GM12878 (cell line): ENCODE data around the gene OTOA. TPM values are rescaled to one million over a fixed set of nuclear protein-coding genes. Genes with fewer than 3 reads are reported as not detected.
"Not testable (repeated sequence)": the region's sequence is repeated elsewhere in the genome, so short reads cannot be mapped to it uniquely, and the experiment has no call there.

ENCODE experiments used
- ATAC-seq: fragments of 200-7000 bp; cut with Tn5 transposase; 3 replicates; pipeline ENCODE4 v1.9.1; 2020; ENCODE audit warnings: mild to moderate bottlenecking, moderate library complexity
- BruUV-seq: library from RNA; stranded (reverse); fragments of 400-500 nt; replicated peaks from 2 replicates; lab custom pipeline; 2021; lab: Mats Ljungman, UMichigan
- CTCF ChIA-PET: fragments of 300-600 bp; sonication (Branson Sonifier 250); formaldehyde crosslinking; extraction: SDS; loops from one replicate; lab custom pipeline; 2021; ENCODE audit warnings: inconsistent platforms; lab: Yijun Ruan, JAX
- POLR2A ChIA-PET: fragments of 350-600 bp; formaldehyde crosslinking; extraction: SDS; loops from one replicate; lab custom pipeline; 2021; ENCODE audit warnings: inconsistent platforms; lab: Charles Lee
- RAD21 ChIA-PET: fragments of 300-600 bp; sonication (Branson Sonifier 250); formaldehyde crosslinking; loops from one replicate; lab custom pipeline; 2023; ENCODE audit warnings: antibody characterized with exemption; ENCODE audit not compliant: unreplicated experiment; lab: Charles Lee
- SMC1A ChIA-PET: fragments of 300-600 bp; sonication (Branson Sonifier 250); formaldehyde crosslinking; loops from one replicate; lab custom pipeline; 2023; ENCODE audit not compliant: unreplicated experiment, uncharacterized antibody; lab: Charles Lee
- DNase-seq: peaks from one replicate; pipeline ENCODE4 v3.0.0-alpha.2; 2011; ENCODE audit warnings: low read depth, low spot score
- FAIRE-seq: peaks from 3 replicates; lab custom pipeline; 2011; peaks lifted over from hg19 to GRCh38; lab: Jason Lieb, UNC
- H2AFZ ChIP-seq: 2 replicates; pipeline ENCODE4 v1.6.0; 2011; ENCODE audit warnings: low read depth, low read length, control low read depth; ENCODE audit not compliant: control insufficient read depth
- H3K27ac ChIP-seq: 2 replicates; pipeline ENCODE4 v1.5.1; 2011; ENCODE audit warnings: control low read depth; ENCODE audit not compliant: control insufficient read depth, insufficient read depth
- H3K27me3 ChIP-seq, 2 experiments: replicated peaks in 1 of 2; 2 replicates each; pipeline versions ENCODE4 v1.6.0 to v1.6.1; 2011; ENCODE audit warnings: low read length in 1 of 2; ENCODE audit not compliant: control insufficient read depth in 2 of 2, insufficient read depth in 2 of 2
- H3K36me3 ChIP-seq, 2 experiments: 2 replicates each; pipeline ENCODE4 v1.5.1; 2011; ENCODE audit warnings: low read length in 1 of 2; ENCODE audit not compliant: control insufficient read depth in 2 of 2, insufficient read depth in 2 of 2
- H3K4me1 ChIP-seq: 2 replicates; pipeline ENCODE4 v1.6.1; 2011; ENCODE audit warnings: mild to moderate bottlenecking, low read length, moderate library complexity, mixed read lengths; ENCODE audit not compliant: control insufficient read depth, insufficient read depth
- H3K4me2 ChIP-seq: 2 replicates; pipeline ENCODE4 v1.6.0; 2011; ENCODE audit warnings: control low read depth; ENCODE audit not compliant: control insufficient read depth, insufficient read depth
- H3K4me3 ChIP-seq: fragments of 200-600 bp; sonication (generic); 2 replicates; pipeline ENCODE4 v1.5.1; 2016
- H3K79me2 ChIP-seq: 2 replicates; pipeline ENCODE4 v1.6.0; 2011; ENCODE audit warnings: low read length; ENCODE audit not compliant: control insufficient read depth, insufficient read depth
- H3K9ac ChIP-seq: 2 replicates; pipeline ENCODE4 v1.8.0; 2011; ENCODE audit warnings: low read length, control low read depth, mixed read lengths; ENCODE audit not compliant: control insufficient read depth, insufficient read depth
- H3K9me3 ChIP-seq: replicated peaks from 3 replicates; pipeline ENCODE4 v1.5.1; 2011; ENCODE audit warnings: mild to moderate bottlenecking, low read length; ENCODE audit not compliant: control insufficient read depth, insufficient read depth
- H4K20me1 ChIP-seq: 2 replicates; pipeline ENCODE4 v1.6.0; 2011; ENCODE audit not compliant: control insufficient read depth, insufficient read depth
- WGBS: methylation state at CpG from one replicate; pipeline ENCODE4 v1.1.6; 2016; ENCODE audit warnings: low lambda C conversion rate; ENCODE audit not compliant: insufficient replicate concordance, insufficient coverage; ENCODE audit errors: missing lambda C conversion rate; 5-methylcytosine and 5-hydroxymethylcytosine counted together
- in situ Hi-C: fragments of 300-500 bp; cut with MboI; formaldehyde crosslinking; loops from 9 replicates; pipeline ENCODE4 v1.14.3; 2018; ENCODE audit warnings: mixed read lengths
- intact Hi-C: fragments of 100-400 bp; cut with micrococcal nuclease; formaldehyde crosslinking; loops from one replicate; pipeline ENCODE4 v1.14.2; 2022; ENCODE audit not compliant: unreplicated experiment
- polyA plus RNA-seq, 11 experiments: library from polyadenylated mRNA; depleted of rRNA in 4 of 11; unstranded in 6 of 11; stranded (reverse) in 5 of 11; fragments of >200 nt; fragmentation: Nextera tagmentation in 4 of 11; fragmentation: Illumina TruSeq in 1 of 11; extraction: Ambion mirVana in 4 of 11; extraction: Trizol in 1 of 11; gene quantifications; 1 replicate in 1 of 11; 2 replicates in 10 of 11; pipeline versions ENCODE4 v1.2.1 to v1.2.3, GENCODE V29; 2011 to 2016; ENCODE audit warnings: inconsistent platforms in 2 of 11, missing spikeins in 2 of 11, low read depth in 1 of 11
- total RNA-seq, 4 experiments: library from RNA; depleted of rRNA in 3 of 4; stranded (reverse); fragments of >200 nt in 3 of 4; fragmentation: Illumina TruSeq in 1 of 4; extraction: Trizol in 1 of 4; gene quantifications; 2 replicates each; pipeline versions ENCODE4 v1.2.1 to v1.2.3, GENCODE V29; 2013 to 2021

The OTOA gene
- total and polyA plus RNA-seq, 10 of the 15 experiments (the other 5 are each of a cell fraction or from before 2014, with no cell fraction given), result 0.33 to 1.5 (median 0.61) TPM

GRCh38 chr16:21790506-21790905 is 126.7 kb downstream of the OTOA start:
- intact Hi-C loops, DNase-seq, H3K36me3 ChIP-seq, H3K4me1 ChIP-seq, H4K20me1 ChIP-seq, H3K4me2 ChIP-seq, CTCF ChIA-PET, H3K4me3 ChIP-seq, POLR2A ChIA-PET, H3K27ac ChIP-seq, RAD21 ChIA-PET, FAIRE-seq, SMC1A ChIA-PET, H2AFZ ChIP-seq, H3K27me3 ChIP-seq, H3K9ac ChIP-seq, BruUV-seq, H3K79me2 ChIP-seq, in situ Hi-C loops, H3K9me3 ChIP-seq: not testable (repeated sequence)
- ATAC-seq, result peak; percentile 79
- WGBS, result 0% methylated on average over 1 of the region's 1 CpG

DNA sequence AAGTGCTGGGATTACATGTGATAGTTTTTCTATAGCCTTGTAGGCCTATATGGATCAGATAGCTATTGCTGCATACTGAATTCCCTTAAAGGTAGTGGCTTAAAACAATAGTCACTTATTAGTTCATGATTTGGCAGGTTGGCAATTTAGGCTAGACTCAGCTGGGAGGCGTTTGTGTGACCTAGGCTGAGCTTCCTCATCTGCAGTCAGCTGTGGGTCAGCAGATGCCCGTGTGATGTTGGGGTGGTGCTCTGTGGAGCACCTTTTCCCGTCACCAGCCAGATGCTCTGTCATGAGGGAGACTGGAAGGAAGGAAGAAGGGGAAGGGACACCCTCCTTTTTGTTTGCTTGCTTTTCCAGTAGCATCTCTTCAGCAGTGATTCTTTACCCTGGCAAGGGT is 129.5 kb downstream of the OTOA start:
- POLR2A ChIA-PET, intact Hi-C loops, H4K20me1 ChIP-seq, ATAC-seq, H3K9ac ChIP-seq, H3K27me3 ChIP-seq, H3K4me2 ChIP-seq, H3K27ac ChIP-seq, H2AFZ ChIP-seq, DNase-seq, RAD21 ChIA-PET, H3K4me3 ChIP-seq, in situ Hi-C loops, CTCF ChIA-PET, H3K36me3 ChIP-seq, H3K4me1 ChIP-seq, H3K79me2 ChIP-seq, BruUV-seq, FAIRE-seq, SMC1A ChIA-PET, H3K9me3 ChIP-seq: not testable (repeated sequence)
- WGBS, result 17% methylated on average over 2 of the region's 3 CpGs

DNA sequence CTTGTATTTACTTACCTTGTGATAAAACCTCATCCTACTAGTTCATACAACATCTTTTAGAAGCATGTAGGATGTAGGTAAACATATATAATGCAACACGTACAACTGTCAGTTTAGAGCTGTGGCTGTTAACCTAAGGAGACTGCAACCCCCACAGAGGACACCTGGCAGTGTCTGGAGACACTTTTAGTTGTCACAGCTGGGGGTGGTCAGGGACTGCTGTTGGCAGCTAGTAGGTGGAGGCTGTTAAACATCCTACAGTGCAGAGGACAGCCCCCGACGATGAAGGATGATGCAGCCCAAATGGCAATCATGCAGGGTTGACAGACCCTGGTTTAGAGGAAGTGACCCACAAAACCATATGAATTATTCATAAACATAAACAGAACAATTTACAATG is 134.8 kb downstream of the OTOA start:
- peak; percentile 43 for ATAC-seq
- CTCF ChIA-PET, SMC1A ChIA-PET, H3K36me3 ChIP-seq, POLR2A ChIA-PET, DNase-seq, H2AFZ ChIP-seq, H3K27me3 ChIP-seq, intact Hi-C loops, H3K9ac ChIP-seq, H3K4me1 ChIP-seq, FAIRE-seq, RAD21 ChIA-PET, H3K79me2 ChIP-seq, H3K4me2 ChIP-seq, H3K4me3 ChIP-seq, H3K9me3 ChIP-seq, in situ Hi-C loops, H4K20me1 ChIP-seq, H3K27ac ChIP-seq: not testable (repeated sequence)
- no CpG with 5 or more reads among the region's 3 CpGs for WGBS
- BruUV-seq, result TSS peak; percentile 71
